KMS-11 (cell line): ENCODE measurements around the gene SLC25A13.

Experiments
- H2AFZ ChIP-seq: fragments of 200-600 bp; sonication (generic); 2 replicates; pipeline ENCODE4 v1.6.1; 2016; ENCODE audit warnings: antibody characterized with exemption, mixed run types, low read depth
- H3K27ac ChIP-seq: fragments of 200-600 bp; sonication (generic); 2 replicates; pipeline ENCODE4 v1.6.1; 2016; ENCODE audit warnings: mild to moderate bottlenecking, mixed run types
- H3K27me3 ChIP-seq: fragments of 200-600 bp; sonication (generic); 2 replicates; pipeline ENCODE4 v1.6.1; 2017; ENCODE audit warnings: mild to moderate bottlenecking, low read depth, mixed run types, moderate library complexity; ENCODE audit not compliant: insufficient read depth
- H3K36me3 ChIP-seq: fragments of 200-600 bp; sonication (generic); 2 replicates; pipeline ENCODE4 v1.6.1; 2017; ENCODE audit warnings: mild to moderate bottlenecking, mixed run types; ENCODE audit not compliant: insufficient read depth
- H3K4me1 ChIP-seq: fragments of 200-600 bp; sonication (generic); 2 replicates; pipeline ENCODE4 v1.6.1; 2016; ENCODE audit warnings: mild to moderate bottlenecking, low read depth, mixed run types; ENCODE audit not compliant: poor library complexity, severe bottlenecking
- H3K4me2 ChIP-seq: fragments of 200-600 bp; sonication (generic); 2 replicates; pipeline ENCODE4 v1.7.0; 2016; ENCODE audit warnings: mild to moderate bottlenecking, mixed run types
- H3K4me3 ChIP-seq: fragments of 200-600 bp; sonication (generic); IDR thresholded peaks from 2 replicates; pipeline ENCODE4 v1.6.1; 2017; ENCODE audit warnings: low read depth, low read length, mixed read lengths; ENCODE audit not compliant: insufficient read depth
- H3K79me2 ChIP-seq: fragments of 200-600 bp; sonication (generic); 2 replicates; pipeline ENCODE4 v1.6.1; 2016; ENCODE audit warnings: low read depth, mixed run types; ENCODE audit not compliant: insufficient read depth
- H3K9ac ChIP-seq: fragments of 200-600 bp; sonication (generic); 2 replicates; pipeline ENCODE4 v1.6.1; 2016; ENCODE audit warnings: mild to moderate bottlenecking, mixed run types
- H4K20me1 ChIP-seq: fragments of 200-600 bp; sonication (generic); 2 replicates; pipeline ENCODE4 v1.6.1; 2016; ENCODE audit warnings: mild to moderate bottlenecking, mixed run types; ENCODE audit not compliant: insufficient read depth
- CTCF ChIP-seq: fragments of 200-600 bp; sonication (generic); conservative IDR thresholded peaks from 2 replicates; pipeline ENCODE4 v1.6.1; 2017; ENCODE audit warnings: low read depth, mild to moderate bottlenecking, antibody characterized with exemption, low read length, moderate library complexity, mixed read lengths

The SLC25A13 gene

DNA sequence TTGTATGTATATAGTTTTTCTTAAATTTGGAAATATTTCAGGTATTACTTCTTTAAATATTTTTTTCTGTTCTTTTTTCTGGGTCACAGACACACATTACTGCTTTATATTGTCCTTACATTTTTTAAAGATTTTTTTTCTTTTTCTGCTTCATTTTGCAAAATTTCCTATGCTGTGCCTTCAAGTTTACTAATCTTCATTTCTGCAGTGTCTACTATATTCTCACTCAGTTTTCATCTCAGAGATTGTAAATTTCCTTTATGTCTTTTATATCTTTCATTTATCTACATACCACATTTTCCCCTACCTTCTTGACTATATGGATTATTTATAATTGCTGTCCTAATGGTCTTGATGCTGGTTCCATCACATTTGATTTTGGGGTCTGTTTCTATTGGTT, 210.5 kb downstream of the SLC25A13 start:
- Histone ChIP-seq H3K27me3 (no peaks in the 10 kb centered on the region), H3K4me1 (no peaks in the 10 kb centered on the region), H3K27ac (no peak overlapping the region), H4K20me1 (no peaks in the 10 kb centered on the region), H3K36me3 (no peaks in the 10 kb centered on the region), H2AFZ (no peak overlapping the region), H3K4me2 (no peak overlapping the region), H3K79me2 (no peaks in the 10 kb centered on the region), H3K4me3 (no peak overlapping the region), H3K9ac (no peak overlapping the region)
- no peak for TF ChIP-seq CTCF

- Histone ChIP-seq H2AFZ (no peak overlapping the region), H3K4me3 (no peak overlapping the region), H3K27ac (no peak overlapping the region), H3K79me2 (no peaks in the 10 kb centered on the region), H3K4me2 (no peak overlapping the region), H4K20me1 (no peaks in the 10 kb centered on the region), H3K9ac (no peak overlapping the region), H3K4me1 (no peaks in the 10 kb centered on the region), H3K27me3 (no peaks in the 10 kb centered on the region), H3K36me3 (no peaks in the 10 kb centered on the region)
- no peak for TF ChIP-seq CTCF
These were observed 216.9 kb downstream of the SLC25A13 start for GRCh38 chr7:96104984-96105383.

- Histone ChIP-seq H3K79me2 (no peaks in the 10 kb centered on the region), H3K4me2 (no peak overlapping the region), H3K36me3 (no peaks in the 10 kb centered on the region), H4K20me1 (no peaks in the 10 kb centered on the region), H3K4me1 (no peaks in the 10 kb centered on the region), H3K27ac (no peak overlapping the region), H3K9ac (no peak overlapping the region), H3K4me3 (no peak overlapping the region), H3K27me3 (no peaks in the 10 kb centered on the region), H2AFZ (no peak overlapping the region)
- no peak for TF ChIP-seq CTCF
These were observed 219.6 kb downstream of the SLC25A13 start for GRCh38 chr7:96102096-96102811.

DNA sequence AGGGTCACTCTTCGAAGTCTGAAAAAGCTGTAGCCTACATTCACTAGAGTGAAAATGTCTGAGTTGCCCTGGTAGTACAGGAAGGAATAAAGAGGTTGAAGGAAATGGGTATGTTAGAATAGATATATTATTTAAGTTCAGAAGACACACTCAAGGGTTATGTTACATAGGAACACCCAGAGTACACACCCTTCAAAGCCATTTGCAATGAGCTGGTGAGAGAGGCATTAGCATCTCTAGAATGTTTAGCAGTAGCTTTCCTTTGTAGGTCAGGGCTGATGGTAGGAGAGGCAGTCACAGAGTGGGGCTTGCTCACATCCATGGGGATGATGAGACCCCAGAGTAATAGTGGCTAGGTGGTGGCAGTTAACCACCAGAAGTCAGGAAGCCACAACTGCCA, 221.2 kb downstream of the SLC25A13 start:
- no peaks in the 10 kb centered on the region for H3K4me1 ChIP-seq
- no peaks in the 10 kb centered on the region for H3K36me3 ChIP-seq
- TF ChIP-seq CTCF: no peak
- H3K27ac ChIP-seq: no peak overlapping the region
- no peaks in the 10 kb centered on the region for H4K20me1 ChIP-seq
- no peak overlapping the region for H2AFZ ChIP-seq
- no peak overlapping the region for H3K4me3 ChIP-seq
- no peak overlapping the region for H3K9ac ChIP-seq
- no peaks in the 10 kb centered on the region for H3K27me3 ChIP-seq
- no peaks in the 10 kb centered on the region for H3K79me2 ChIP-seq
- H3K4me2 ChIP-seq: no peak overlapping the region
